ENCODE results near the gene TARS3.
"Not testable (repeated sequence)": the region's sequence is repeated elsewhere in the genome, so short reads cannot be mapped to it uniquely, and the experiment has no call there.

The TARS3 gene

GRCh38 chr15:101654171-101654570 lies 70.1 kb downstream of the TARS3 start:
- no peak for DNase-seq (ENCODE audit: low spot score)

- no peak for DNase-seq (ENCODE audit: low spot score)
Measured at GRCh38 chr15:101652786-101653430, 71.4 kb downstream of the TARS3 start.

GRCh38 chr15:101652098-101652785 lies 72.0 kb downstream of the TARS3 start, which contains the start of gene TM2D3:
Gene TM2D3, minus strand, starts transcription at chr15:101652381. Its CDS starts 20 bp downstream, at chr15:101652361.
- DNase-seq (ENCODE audit: low spot score): peak; percentile 98

- DNase-seq (ENCODE audit: low spot score): no peak
Measured at GRCh38 chr15:101651554-101652097, 72.6 kb downstream of the TARS3 start.

- DNase-seq (ENCODE audit: low spot score): no peak
Measured at GRCh38 chr15:101650145-101650544, 74.1 kb downstream of the TARS3 start.

GRCh38 chr15:101648356-101648755 lies 75.9 kb downstream of the TARS3 start:
- DNase-seq (ENCODE audit: low spot score): no peak

GRCh38 chr15:101647251-101647650 lies 77.0 kb downstream of the TARS3 start:
- no peak for DNase-seq (ENCODE audit: low spot score)

GRCh38 chr15:101646672-101647071 lies 77.6 kb downstream of the TARS3 start:
- DNase-seq (ENCODE audit: low spot score): no peak

GRCh38 chr15:101642361-101642760 lies 81.9 kb downstream of the TARS3 start:
- no peak for DNase-seq (ENCODE audit: low spot score)

- DNase-seq (ENCODE audit: low spot score): no peak
Measured at GRCh38 chr15:101641894-101642293, 82.4 kb downstream of the TARS3 start.

- peak; percentile 52 for DNase-seq (ENCODE audit: low spot score)
Measured at GRCh38 chr15:101641129-101641764, 83.0 kb downstream of the TARS3 start.

- no peak for DNase-seq (ENCODE audit: low spot score)
Measured at GRCh38 chr15:101639667-101640066, 84.6 kb downstream of the TARS3 start.

GRCh38 chr15:101637919-101638318 lies 86.4 kb downstream of the TARS3 start:
- no peak for DNase-seq (ENCODE audit: low spot score)

- no peak for DNase-seq (ENCODE audit: low spot score)
Measured at GRCh38 chr15:101637516-101637915, 86.8 kb downstream of the TARS3 start.

GRCh38 chr15:101637038-101637437 lies 87.2 kb downstream of the TARS3 start:
- no peak for DNase-seq (ENCODE audit: low spot score)

GRCh38 chr15:101635944-101636727 lies 88.1 kb downstream of the TARS3 start:
- no peak for DNase-seq (ENCODE audit: low spot score)

- DNase-seq (ENCODE audit: low spot score): no peak
Measured at GRCh38 chr15:101633356-101633755, 90.9 kb downstream of the TARS3 start.

- not testable (repeated sequence) for DNase-seq (ENCODE audit: low spot score)
Measured at GRCh38 chr15:101626729-101627128, 97.5 kb downstream of the TARS3 start.

GRCh38 chr15:101625980-101626379 lies 98.3 kb downstream of the TARS3 start:
- DNase-seq (ENCODE audit: low spot score): peak; percentile 51

- no peak for DNase-seq (ENCODE audit: low spot score)
Measured at GRCh38 chr15:101625184-101625583, 99.1 kb downstream of the TARS3 start.

GRCh38 chr15:101623367-101624304 lies 100.6 kb downstream of the TARS3 start:
- no peak for DNase-seq (ENCODE audit: low spot score)

All from AG08395 (cell line).